Measurements from ENCODE around the gene GPR18. TPM values are rescaled to one million over a fixed set of nuclear protein-coding genes. Genes with fewer than 3 reads are reported as not detected.

GPR18 gene
- total and polyA plus RNA-seq, 9 of the 15 experiments (the other 6 are each of a cell fraction or from before 2014, with no cell fraction given): 0.75 TPM; not detected in 8

GRCh38 chr13:99295488-99296252 is 37.5 kb upstream of the GPR18 start:
- intact Hi-C loops (cut with micrococcal nuclease): no loop called here
- H3K9me3 ChIP-seq (replicated peaks; ENCODE audit: control insufficient read depth, insufficient read depth, low read depth, low read length): no peaks in the 10 kb centered on the region
- H3K9me1 ChIP-seq (ENCODE audit: control insufficient read depth, insufficient read depth, low read length): no peaks in the 10 kb centered on the region
- no peaks in the 10 kb centered on the region for H3K27me3 ChIP-seq (ENCODE audit: control insufficient read depth in 2 of 2, insufficient read depth in 2 of 2, low read length in 2 of 2)
- DNase-seq (ENCODE audit: extremely low read depth in 1 of 4, low spot score in 3 of 4) (no peak), FAIRE-seq (no peak), ATAC-seq (no peak)
- in situ Hi-C loops (cut with MboI): no loop called here
- H4K20me1 ChIP-seq (replicated peaks; ENCODE audit: control insufficient read depth, insufficient read depth, low read length): no peaks in the 10 kb centered on the region
- H3K4me3 ChIP-seq: no peak overlapping the region
- no TSS peak for BruUV-seq (replicated peaks)
- H3K79me2 ChIP-seq (ENCODE audit: control insufficient read depth, insufficient read depth, low read length): peaks cover 5% of the 10 kb centered on the region; the same call in 1 of the 3 replicates
- over 99% methylated on average over 11 of the region's 12 CpGs for WGBS (ENCODE audit: insufficient coverage, low coverage, missing lambda C conversion rate)
- TF ChIP-seq HNRNPLL (IDR thresholded peaks at IDR 0.05; ENCODE audit: low read depth, low read length, poor library complexity, severe bottlenecking) (no peak), CHCHD3 (CRISPR knock-in tag; IDR thresholded peaks at IDR 0.05) (no peak), PPARD (CRISPR knock-in tag; IDR thresholded peaks at IDR 0.05) (no peak), GABPB1 (CRISPR knock-in tag; IDR thresholded peaks at IDR 0.05) (no peak), ESRRB (CRISPR knock-in tag; IDR thresholded peaks at IDR 0.05; ENCODE audit: borderline replicate concordance) (no peak), LEF1 (IDR thresholded peaks at IDR 0.05) (no peak), ELK1 (CRISPR knock-in tag; IDR thresholded peaks at IDR 0.05) (no peak), NR1H2 (CRISPR knock-in tag; IDR thresholded peaks at IDR 0.05) (no peak), PCBP2 (IDR thresholded peaks at IDR 0.05; ENCODE audit: low read depth, low read length, poor library complexity, severe bottlenecking) (no peak)
- TF ChIP-seq, protein P1, sequence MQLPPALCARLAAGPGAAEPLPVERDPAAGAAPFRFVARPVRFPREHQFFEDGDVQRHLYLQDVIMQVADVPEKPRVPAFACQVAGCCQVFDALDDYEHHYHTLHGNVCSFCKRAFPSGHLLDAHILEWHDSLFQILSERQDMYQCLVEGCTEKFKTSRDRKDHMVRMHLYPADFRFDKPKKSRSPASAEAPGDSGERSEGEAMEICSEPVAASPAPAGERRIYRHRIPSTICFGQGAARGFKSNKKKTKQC (CRISPR knock-in tag; IDR thresholded peaks at IDR 0.05): no peak
- TF ChIP-seq, protein P2, sequence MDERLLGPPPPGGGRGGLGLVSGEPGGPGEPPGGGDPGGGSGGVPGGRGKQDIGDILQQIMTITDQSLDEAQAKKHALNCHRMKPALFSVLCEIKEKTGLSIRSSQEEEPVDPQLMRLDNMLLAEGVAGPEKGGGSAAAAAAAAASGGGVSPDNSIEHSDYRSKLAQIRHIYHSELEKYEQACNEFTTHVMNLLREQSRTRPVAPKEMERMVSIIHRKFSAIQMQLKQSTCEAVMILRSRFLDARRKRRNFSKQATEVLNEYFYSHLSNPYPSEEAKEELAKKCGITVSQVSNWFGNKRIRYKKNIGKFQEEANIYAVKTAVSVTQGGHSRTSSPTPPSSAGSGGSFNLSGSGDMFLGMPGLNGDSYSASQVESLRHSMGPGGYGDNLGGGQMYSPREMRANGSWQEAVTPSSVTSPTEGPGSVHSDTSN (CRISPR knock-in tag; IDR thresholded peaks at IDR 0.05; ENCODE audit: low read depth): no peak
- TF ChIP-seq, protein P2 (tag; conservative IDR thresholded peaks at IDR 0.05; ENCODE audit: low read depth): no peak
- TF ChIP-seq, protein P3, sequence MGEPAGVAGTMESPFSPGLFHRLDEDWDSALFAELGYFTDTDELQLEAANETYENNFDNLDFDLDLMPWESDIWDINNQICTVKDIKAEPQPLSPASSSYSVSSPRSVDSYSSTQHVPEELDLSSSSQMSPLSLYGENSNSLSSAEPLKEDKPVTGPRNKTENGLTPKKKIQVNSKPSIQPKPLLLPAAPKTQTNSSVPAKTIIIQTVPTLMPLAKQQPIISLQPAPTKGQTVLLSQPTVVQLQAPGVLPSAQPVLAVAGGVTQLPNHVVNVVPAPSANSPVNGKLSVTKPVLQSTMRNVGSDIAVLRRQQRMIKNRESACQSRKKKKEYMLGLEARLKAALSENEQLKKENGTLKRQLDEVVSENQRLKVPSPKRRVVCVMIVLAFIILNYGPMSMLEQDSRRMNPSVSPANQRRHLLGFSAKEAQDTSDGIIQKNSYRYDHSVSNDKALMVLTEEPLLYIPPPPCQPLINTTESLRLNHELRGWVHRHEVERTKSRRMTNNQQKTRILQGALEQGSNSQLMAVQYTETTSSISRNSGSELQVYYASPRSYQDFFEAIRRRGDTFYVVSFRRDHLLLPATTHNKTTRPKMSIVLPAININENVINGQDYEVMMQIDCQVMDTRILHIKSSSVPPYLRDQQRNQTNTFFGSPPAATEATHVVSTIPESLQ (CRISPR knock-in tag; IDR thresholded peaks at IDR 0.05): no peak
- H3K9ac ChIP-seq (ENCODE audit: insufficient read depth in 1 of 2, low read depth in 2 of 2, low read length in 2 of 2): no peak overlapping the region
- no peak overlapping the region for H3K4me2 ChIP-seq (ENCODE audit: insufficient read depth, low read length)
- ChIA-PET POLR2A (no interaction called here), CTCF (ENCODE audit: low intra/inter-chr PET ratio) (no interaction called here)
- no peak overlapping the region for H2AFZ ChIP-seq (ENCODE audit: low read depth, low read length)
- peaks cover 0 to 5% of the 10 kb centered on the region in 2 experiments; a peak in 1 of 5 replicates for H3K4me1 ChIP-seq (replicated peaks in 1 of 2; ENCODE audit: control insufficient read depth in 2 of 2, insufficient read depth in 2 of 2, low read length in 2 of 2)
- H3K36me3 ChIP-seq (ENCODE audit: control insufficient read depth, insufficient read depth, low read length): peaks cover 17% of the 10 kb centered on the region
- no peak overlapping the region for H3K27ac ChIP-seq (ENCODE audit: extremely low read depth, low read depth, low read length)
